ENCODE data around the gene SYT2.

GRCh38 chr1:202694314-202694713 is 15.9 kb downstream of the SYT2 start:
- TF ChIP-seq POLR2A (IDR thresholded peaks at IDR 0.05), result no peak
- TF ChIP-seq, protein P1, sequence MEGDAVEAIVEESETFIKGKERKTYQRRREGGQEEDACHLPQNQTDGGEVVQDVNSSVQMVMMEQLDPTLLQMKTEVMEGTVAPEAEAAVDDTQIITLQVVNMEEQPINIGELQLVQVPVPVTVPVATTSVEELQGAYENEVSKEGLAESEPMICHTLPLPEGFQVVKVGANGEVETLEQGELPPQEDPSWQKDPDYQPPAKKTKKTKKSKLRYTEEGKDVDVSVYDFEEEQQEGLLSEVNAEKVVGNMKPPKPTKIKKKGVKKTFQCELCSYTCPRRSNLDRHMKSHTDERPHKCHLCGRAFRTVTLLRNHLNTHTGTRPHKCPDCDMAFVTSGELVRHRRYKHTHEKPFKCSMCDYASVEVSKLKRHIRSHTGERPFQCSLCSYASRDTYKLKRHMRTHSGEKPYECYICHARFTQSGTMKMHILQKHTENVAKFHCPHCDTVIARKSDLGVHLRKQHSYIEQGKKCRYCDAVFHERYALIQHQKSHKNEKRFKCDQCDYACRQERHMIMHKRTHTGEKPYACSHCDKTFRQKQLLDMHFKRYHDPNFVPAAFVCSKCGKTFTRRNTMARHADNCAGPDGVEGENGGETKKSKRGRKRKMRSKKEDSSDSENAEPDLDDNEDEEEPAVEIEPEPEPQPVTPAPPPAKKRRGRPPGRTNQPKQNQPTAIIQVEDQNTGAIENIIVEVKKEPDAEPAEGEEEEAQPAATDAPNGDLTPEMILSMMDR (IDR thresholded peaks at IDR 0.05 in 8 of 11, conservative IDR thresholded peaks at IDR 0.05 in 3 of 11), result no peak

Measured in spleen (tissue), 7 donors.